OCI-LY3 (cell line): ENCODE results near the gene METTL24.

ENCODE experiments used
- H2AFZ ChIP-seq: fragments of 200-600, 300-600 bp; shearing (Covaris generic); 2 replicates; pipeline ENCODE4 v1.6.0; 2014; ENCODE audit warnings: antibody characterized with exemption, low read depth, low read length
- H3K27ac ChIP-seq: fragments of 200-600, 300-600 bp; sonication (generic); 2 replicates; pipeline ENCODE4 v1.5.1; 2014; ENCODE audit warnings: mild to moderate bottlenecking, low read length, moderate library complexity, mixed read lengths
- H3K27me3 ChIP-seq: fragments of 200-600, 300-600 bp; sonication (generic); 2 replicates; pipeline ENCODE4 v1.6.1; 2014; ENCODE audit warnings: low read depth, low read length, mixed read lengths
- H3K36me3 ChIP-seq: fragments of 200-600, 300-600 bp; sonication (generic); replicated peaks from 2 replicates; pipeline ENCODE3; 2014; ENCODE audit warnings: low read depth, low read length, mixed read lengths
- H3K4me1 ChIP-seq: fragments of 300-600, 200-600 bp; sonication (generic); 2 replicates; pipeline ENCODE4 v1.6.1; 2014; ENCODE audit warnings: low read length, mixed read lengths
- H3K4me2 ChIP-seq: fragments of 200-600, 300-600 bp; sonication (generic); 2 replicates; pipeline ENCODE4 v1.6.1; 2014; ENCODE audit warnings: low read length, mixed read lengths
- H3K4me3 ChIP-seq: fragments of 300-600, 200-600 bp; sonication (generic); 2 replicates; pipeline ENCODE4 v1.5.1; 2014; ENCODE audit warnings: antibody characterized with exemption, mild to moderate bottlenecking, low read length, moderate library complexity
- H3K79me2 ChIP-seq: fragments of 300-600, 200-600 bp; shearing (Covaris generic); 2 replicates; pipeline ENCODE4 v1.6.1; 2014; ENCODE audit warnings: mild to moderate bottlenecking, low read length, mixed read lengths
- H3K9ac ChIP-seq: fragments of 300-600, 200-600 bp; shearing (Covaris generic); 2 replicates; pipeline ENCODE4 v1.6.0; 2014; ENCODE audit warnings: mild to moderate bottlenecking, low read length, moderate library complexity
- H3K9me3 ChIP-seq: fragments of 200-600, 300-600 bp; shearing (Covaris generic); 2 replicates; pipeline ENCODE4 v1.6.1; 2014; ENCODE audit warnings: low read length, mixed read lengths; ENCODE audit not compliant: insufficient read depth
- H4K20me1 ChIP-seq: fragments of 200-600, 300-600 bp; sonication (generic); 2 replicates; pipeline ENCODE4 v1.6.1; 2016; ENCODE audit warnings: low read length, mixed read lengths; ENCODE audit not compliant: insufficient read depth
- CTCF ChIP-seq: fragments of 200-600, 300-600 bp; sonication (generic); IDR thresholded peaks from 2 replicates; pipeline ENCODE4 v1.5.1; 2014; ENCODE audit warnings: antibody characterized with exemption, low read length, low read depth
- EZH2phosphoT487 ChIP-seq: fragments of 200-600 bp; shearing (Covaris generic); IDR thresholded peaks from 2 replicates; pipeline ENCODE4 v1.6.1; 2018; ENCODE audit warnings: antibody characterized with exemption, mixed run types, low read depth

The METTL24 gene

DNA sequence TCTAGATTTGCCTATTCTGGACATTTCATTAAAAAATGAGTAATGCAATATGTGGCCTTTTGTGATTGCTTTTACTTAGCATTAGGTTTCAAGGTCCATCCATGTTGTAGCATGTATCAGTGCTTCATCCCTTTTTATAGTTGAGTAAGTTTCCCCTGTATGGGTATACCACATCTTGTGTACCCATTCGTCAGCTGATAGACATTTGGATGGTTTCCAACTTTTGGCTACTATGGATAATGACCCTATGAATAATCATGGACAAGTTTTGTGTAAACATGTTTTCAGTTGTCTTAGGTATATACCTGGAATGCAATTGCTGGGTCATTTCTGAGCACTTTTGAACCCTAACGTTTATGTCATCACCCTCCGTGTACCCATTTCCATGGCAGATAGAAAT lies 15.4 kb downstream of the METTL24 start:
- H3K79me2 ChIP-seq = no peaks in the 10 kb centered on the region
- no peak overlapping the region for H3K4me3 ChIP-seq
- no peak overlapping the region for H3K27ac ChIP-seq
- H2AFZ ChIP-seq = no peak overlapping the region
- 0 out of 2 replicates have a peak, but pooled peaks cover 1% of the 10 kb centered on the region for H3K4me1 ChIP-seq
- no peak overlapping the region for H3K4me2 ChIP-seq
- no peaks in the 10 kb centered on the region for H3K36me3 ChIP-seq
- no peaks in the 10 kb centered on the region for H4K20me1 ChIP-seq
- no peaks in the 10 kb centered on the region for H3K9me3 ChIP-seq
- TF ChIP-seq CTCF = no peak
- no peak for TF ChIP-seq EZH2phosphoT487
- H3K9ac ChIP-seq = no peak overlapping the region
- H3K27me3 ChIP-seq = no peaks in the 10 kb centered on the region

GRCh38 chr6:110341663-110342596 lies 16.2 kb downstream of the METTL24 start:
- Histone ChIP-seq H3K79me2 (no peaks in the 10 kb centered on the region), H3K27ac (no peak overlapping the region)

DNA sequence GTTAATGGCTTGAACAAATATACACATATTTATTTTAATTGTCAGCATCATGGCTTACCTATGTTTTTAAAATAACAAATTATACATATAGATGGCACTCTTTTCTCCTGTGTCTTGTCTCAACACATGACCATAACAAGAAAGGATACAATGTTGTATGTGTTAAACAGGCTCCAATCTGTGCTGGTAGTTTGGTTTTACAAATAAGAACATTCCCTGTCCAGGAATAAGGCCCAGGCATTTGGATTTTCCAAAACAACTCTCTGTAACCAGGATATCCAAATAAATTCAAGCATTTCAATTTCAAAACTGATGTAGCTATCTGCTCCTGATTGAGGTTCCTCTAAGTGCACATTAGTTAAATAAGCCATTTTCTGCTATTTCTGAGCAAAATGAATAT lies 17.1 kb downstream of the METTL24 start:
- no peak overlapping the region for H3K9ac ChIP-seq
- H4K20me1 ChIP-seq = no peaks in the 10 kb centered on the region
- no peaks in the 10 kb centered on the region for H3K9me3 ChIP-seq
- H3K4me1 ChIP-seq = peaks cover 5% of the 10 kb centered on the region; the same call in 1 of the 2 replicates
- no peak overlapping the region for H2AFZ ChIP-seq
- no peak overlapping the region for H3K4me2 ChIP-seq
- H3K79me2 ChIP-seq = no peaks in the 10 kb centered on the region
- no peaks in the 10 kb centered on the region for H3K36me3 ChIP-seq
- no peak overlapping the region for H3K4me3 ChIP-seq
- H3K27me3 ChIP-seq = no peaks in the 10 kb centered on the region
- H3K27ac ChIP-seq = no peak overlapping the region
- TF ChIP-seq CTCF (no peak), EZH2phosphoT487 (no peak)

More at GRCh38 chr6:110341663-110342596, 16.2 kb downstream of the METTL24 start:
- no peak overlapping the region for H3K9ac ChIP-seq
- H3K4me3 ChIP-seq = no peak overlapping the region
- H3K4me1 ChIP-seq = peaks cover 5% of the 10 kb centered on the region; the same call in 1 of the 2 replicates
- no peaks in the 10 kb centered on the region for H3K36me3 ChIP-seq
- no peak overlapping the region for H2AFZ ChIP-seq
- no peaks in the 10 kb centered on the region for H3K9me3 ChIP-seq
- TF ChIP-seq EZH2phosphoT487 (no peak), CTCF (no peak)
- no peak overlapping the region for H3K4me2 ChIP-seq
- H4K20me1 ChIP-seq = no peaks in the 10 kb centered on the region
- no peaks in the 10 kb centered on the region for H3K27me3 ChIP-seq

GRCh38 chr6:110340392-110340965 lies 17.7 kb downstream of the METTL24 start:
- H3K9me3 ChIP-seq = no peaks in the 10 kb centered on the region
- no peak overlapping the region for H3K27ac ChIP-seq
- H3K4me2 ChIP-seq = no peak overlapping the region
- no peaks in the 10 kb centered on the region for H4K20me1 ChIP-seq
- no peak overlapping the region for H3K4me3 ChIP-seq
- no peaks in the 10 kb centered on the region for H3K36me3 ChIP-seq
- TF ChIP-seq EZH2phosphoT487 = no peak
- no peak for TF ChIP-seq CTCF
- no peak overlapping the region for H3K9ac ChIP-seq
- H3K4me1 ChIP-seq = peaks cover 5% of the 10 kb centered on the region; the same call in 1 of the 2 replicates
- no peaks in the 10 kb centered on the region for H3K27me3 ChIP-seq
- H2AFZ ChIP-seq = no peak overlapping the region
- H3K79me2 ChIP-seq = no peaks in the 10 kb centered on the region
